NCI-H345 treated with DMSO at 0.1 percent for 48 hours (cell line): ENCODE measurements around the gene TOPORS.
"Not testable (repeated sequence)": the region's sequence is repeated elsewhere in the genome, so short reads cannot be mapped to it uniquely, and the experiment has no call there.

Source experiments
- DNase-seq: peaks from one replicate; lab custom pipeline; 2025; ENCODE audit not compliant: unreplicated experiment; lab: John Stamatoyannopoulos, UW

The TOPORS gene

DNA sequence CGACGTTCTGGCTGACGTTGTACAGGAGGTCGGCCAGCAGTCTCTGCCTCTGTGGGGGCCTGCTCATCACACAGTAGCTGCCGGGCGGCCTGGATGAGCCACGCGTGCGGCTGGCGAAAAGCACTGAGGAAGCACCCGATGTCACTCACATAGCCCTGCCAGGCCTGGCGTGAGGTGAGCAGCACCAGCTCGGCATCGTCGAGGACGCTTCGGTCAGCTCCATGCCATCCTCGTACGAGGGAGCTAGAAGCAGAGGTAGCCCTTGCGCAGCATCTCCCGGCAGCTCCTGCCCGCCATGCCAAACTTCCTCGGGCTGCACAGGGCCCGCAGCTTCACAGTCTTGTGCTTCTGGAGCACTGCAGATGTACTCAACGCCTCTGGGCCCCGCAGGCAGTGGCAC is 14.4 kb upstream of the TOPORS start:
- DNase-seq = no peak

DNA sequence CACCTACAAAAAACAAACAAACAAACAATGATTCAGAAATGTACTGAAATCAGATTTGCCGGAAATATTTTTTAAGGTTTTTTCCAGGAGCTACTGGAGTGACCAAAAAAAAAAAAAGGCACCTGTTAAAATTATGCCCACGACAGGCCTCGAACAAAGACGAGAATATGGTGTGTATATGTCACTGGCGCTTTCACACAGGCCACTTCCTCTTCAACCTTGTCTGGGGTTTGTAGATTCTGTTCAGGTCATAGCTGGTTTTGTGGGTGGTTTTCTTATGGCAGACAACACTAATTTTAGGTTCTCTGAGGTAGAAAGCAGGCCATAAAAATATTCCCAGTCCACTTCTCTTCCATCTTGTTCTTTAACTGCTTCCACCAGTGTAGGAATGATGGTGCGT is 13.6 kb upstream of the TOPORS start:
- DNase-seq = no peak

DNA sequence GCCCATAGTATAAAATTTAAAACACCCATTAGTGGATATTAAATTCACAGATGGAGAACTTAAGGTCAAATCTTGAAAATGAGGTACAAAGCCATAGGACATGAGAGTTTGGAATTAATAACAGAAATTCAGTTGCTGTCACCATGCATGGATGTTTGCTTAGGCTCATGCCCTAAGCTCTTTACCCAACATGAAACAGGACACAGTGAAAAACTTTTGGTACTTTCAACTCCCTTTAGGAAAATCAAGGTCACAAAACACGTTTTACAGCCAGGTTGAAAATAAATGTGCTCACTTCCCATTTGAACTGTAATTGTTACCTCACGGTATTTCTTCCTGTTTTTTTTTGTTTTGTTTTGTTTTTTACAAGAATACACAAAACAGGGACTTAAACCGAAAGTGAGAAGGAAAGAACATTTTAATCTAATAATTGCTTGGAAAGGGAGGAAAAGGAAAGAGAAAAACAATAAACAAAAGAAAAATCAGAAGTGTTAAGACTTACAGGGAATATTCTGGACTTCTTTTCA is 6.1 kb upstream of the TOPORS start:
- DNase-seq = no peak

DNA sequence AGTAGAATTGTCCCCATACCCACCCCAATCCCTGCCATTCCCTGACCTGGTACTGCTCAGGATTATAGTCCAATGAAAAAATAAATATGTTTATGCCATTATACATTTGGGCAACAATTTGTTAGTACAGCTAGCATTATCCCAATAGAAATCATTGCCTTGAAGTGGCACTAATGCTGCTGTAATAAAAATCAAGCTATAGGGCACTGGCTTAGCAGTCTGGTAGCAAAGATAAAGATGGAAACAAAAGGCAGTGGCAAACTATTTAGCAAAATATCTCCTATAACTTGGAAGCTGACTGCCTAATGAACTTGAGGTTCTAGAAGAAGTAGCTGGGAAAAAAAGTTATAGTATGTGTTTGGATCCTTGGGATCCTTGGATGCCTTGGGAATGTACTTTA is 2.2 kb upstream of the TOPORS start:
- DNase-seq = no peak

DNA sequence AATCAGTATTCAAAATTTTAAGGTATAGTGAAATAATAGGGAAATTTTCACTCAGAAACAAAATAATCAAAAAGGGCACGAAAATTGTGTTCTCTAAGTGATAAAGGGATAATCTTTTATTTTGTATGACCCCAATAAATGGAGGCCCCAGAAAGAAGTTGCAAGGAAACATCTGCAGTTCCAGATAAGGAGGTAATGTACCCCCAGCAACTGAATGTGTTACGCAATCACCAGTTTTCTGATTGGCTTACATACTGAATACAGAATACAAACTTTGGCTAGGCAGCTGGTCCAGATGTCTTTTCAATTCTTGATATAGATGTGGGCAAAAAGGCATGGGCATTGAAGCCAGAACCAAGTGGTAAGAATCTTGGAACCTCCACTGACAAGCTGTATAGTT is 1.7 kb upstream of the TOPORS start:
- DNase-seq = no peak

DNA sequence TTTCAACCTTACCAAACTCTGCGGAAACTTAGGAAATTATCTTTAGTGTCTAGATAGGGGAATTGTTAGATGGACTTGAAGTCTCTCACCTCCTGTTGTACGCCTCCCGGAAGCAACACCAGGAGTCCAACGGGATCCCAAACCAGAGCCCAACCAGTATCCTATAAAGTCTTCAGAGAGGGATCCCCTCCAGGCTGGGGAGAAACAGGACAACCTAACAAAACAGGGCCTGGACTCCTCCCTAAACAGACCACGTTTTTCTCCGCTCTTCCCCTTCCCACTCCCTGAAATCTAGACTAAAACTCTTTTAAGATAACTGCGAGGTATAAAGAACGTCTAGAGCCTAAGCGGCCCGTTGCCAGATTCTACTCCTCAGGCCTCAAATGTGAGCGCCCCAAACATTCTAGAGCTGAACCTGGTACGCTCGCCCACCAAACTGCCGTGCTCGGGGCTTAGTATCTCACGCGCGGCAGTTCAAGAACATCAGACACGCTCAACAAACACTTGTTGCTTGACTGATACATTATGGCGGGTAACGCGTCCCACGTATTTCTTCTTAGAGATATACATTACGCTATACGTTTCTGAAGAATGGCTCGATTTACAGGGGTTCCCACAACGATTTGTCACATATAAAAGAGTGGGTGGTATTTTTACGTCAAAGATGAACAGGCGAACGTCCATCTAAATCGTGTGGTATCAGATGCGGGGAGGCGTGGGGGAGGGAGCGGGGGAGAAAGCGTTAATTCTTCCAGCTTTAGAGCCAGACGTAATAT is 922 bp downstream of the TOPORS start:
- peak; percentile 66 for DNase-seq

DNA sequence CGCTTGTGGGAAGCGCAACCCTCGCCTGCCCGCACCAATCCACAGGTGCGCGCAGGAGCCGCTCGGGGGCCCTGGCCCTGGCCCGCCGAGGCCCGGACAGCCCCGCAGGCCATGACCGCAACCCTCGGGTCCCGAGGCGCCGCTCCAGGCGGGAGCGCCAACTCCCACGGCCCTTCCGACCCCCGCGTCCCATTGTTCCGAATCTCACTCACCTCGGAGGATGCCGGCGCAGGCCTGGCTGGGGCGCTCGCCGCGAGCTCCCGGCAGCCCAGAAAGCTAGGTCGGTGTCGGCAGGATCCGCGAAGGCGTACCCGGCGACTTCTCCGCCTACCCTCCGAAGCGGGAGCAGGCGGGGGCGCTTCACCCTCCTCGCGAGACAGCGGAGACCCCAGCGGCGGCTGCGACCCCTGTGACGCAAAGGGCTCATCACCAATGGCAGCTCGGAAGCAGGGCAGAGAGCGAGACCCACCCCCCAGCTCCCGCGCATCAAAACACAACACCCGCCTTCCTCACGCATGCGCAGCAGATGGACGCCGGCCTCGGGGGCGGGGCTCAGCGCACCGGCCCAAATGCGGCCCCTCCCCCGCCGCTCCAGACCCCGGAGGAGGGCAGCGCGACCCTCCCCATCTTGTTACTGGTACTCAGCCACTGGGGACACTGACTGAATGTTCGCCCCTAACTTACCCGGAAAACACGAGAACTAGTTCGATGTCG is 1.7 kb downstream of the TOPORS start:
- peak; percentile 91 for DNase-seq

DNA sequence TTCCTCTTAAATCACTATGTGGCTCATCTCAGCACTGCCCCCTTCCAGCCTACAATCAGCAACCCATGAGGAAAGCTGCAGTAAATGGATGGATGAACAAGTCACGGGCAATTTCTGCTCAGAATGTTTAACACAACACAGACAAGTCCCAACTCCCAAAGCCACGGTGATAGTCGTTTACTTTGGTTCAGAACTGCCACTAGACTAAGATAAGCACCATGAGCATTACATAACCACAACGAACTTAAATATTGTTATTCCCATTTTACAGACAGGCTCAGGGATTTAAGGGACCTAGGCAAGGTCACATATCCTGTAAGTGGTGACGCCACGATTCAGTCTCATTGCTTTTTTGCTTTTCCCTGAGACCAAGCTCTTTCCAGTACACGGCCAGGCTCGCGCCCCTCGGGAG is 2.2 kb downstream of the TOPORS start:
- no peak for DNase-seq

DNA sequence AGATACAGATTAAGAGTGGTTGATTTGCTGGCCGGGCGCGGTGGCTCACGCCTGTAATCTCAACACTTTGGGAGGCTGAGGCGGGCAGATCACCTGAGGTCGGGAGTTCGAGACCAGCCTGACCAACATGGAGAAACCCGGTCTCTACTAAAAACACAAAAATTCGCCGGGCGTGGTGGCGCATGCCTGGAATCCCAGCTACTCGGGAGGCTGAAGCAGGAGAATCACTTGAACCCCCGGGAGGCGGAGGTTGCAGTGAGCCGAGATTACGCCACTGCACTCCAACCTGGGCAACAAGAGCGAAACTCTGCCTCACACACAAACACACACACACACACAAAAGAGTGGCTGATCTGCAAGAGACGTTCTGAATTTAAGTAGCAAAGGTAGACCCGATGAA is 4.2 kb downstream of the TOPORS start:
- not testable (repeated sequence) for DNase-seq

DNA sequence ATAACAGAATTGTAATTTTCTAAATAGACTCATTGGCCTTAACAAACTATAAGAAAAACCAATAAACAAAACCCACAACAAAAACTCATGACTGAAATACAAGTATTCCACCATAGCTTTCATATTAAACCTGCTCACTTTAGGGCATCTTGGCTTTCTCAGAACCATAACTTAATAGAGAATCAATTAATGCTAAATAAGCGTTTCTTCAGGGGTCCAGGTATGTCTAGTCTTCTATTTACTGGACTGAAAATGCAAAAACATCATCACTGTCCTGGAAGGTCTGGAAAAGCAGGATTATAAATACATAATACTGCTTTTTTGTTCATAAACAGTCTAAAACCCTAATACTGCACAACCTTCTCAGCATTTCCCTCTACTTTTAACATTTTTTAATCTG is 6.5 kb downstream of the TOPORS start:
- no peak for DNase-seq

DNA sequence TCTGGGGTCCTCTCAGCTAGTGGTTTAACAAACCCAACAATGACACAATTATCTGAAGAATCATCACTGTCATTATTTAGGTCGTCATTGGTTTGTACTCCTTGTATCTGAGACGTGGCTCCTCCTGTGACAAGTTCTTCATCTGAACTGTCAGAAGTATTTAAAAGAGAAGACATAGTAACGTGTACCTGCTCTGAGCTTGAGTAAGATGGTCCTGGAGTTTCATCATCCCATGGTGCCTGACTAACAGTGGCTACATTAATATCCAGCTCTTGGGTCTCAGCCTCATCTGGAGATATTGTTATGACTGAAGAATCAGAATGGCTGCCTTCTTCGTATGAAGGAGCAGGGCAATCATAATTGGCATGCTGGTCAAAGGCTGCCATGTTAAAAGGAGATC is 9.3 kb downstream of the TOPORS start:
- no peak for DNase-seq

DNA sequence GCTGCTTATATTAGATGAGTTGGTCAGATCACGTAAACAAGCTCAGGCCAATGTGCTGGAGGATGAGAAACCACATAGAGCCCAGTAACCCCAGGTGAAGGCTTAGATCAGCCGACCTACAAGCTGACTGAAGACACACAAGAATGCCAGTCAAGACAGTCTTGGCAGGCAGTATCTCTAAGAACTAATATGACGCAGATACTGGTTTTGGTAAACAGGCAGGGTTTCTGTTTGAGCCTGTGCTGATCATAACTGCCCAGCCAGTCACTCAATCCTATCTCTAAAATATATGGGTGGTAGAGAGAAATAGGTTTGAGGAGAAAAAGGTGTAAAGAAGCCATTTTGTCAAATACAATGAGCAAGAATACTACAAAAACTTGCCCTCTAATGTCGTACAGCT is 18.6 kb downstream of the TOPORS start:
- no peak for DNase-seq

DNA sequence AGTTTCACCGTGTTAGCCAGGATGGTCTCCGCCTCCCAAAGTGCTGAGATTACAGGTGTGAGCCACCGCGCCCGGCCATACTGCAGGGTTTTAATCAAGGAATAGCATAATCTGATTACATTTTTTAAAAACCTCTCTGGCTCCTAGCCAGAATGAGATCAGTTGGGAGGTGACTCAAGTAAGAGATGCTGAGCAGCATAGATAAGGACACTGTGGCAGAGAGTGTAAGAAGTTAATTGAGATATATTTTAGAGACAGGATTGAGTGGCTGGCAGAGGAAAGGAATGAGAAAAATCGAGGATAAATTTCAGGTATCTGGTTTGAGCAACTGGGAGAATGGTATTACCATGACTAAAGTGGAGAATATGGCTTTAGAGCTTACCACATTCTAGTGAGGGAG is 19.1 kb downstream of the TOPORS start:
- DNase-seq = no peak

DNA sequence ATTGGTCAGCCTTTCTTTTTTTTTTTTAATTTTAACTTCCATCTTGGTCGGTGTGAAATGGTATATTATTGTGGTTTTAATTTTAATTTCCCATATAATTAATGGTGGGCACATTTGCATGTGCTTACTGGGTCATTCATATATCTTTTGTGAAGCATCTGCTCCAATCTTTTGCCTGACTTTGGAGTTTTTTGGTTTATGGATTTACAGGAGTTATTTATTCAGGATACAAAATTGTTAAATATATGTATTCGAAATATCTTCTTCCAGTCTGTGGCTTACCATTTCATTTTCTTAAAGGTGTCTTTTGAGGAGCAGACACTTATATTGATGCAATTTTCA is 25.7 kb downstream of the TOPORS start:
- DNase-seq = no peak

DNA sequence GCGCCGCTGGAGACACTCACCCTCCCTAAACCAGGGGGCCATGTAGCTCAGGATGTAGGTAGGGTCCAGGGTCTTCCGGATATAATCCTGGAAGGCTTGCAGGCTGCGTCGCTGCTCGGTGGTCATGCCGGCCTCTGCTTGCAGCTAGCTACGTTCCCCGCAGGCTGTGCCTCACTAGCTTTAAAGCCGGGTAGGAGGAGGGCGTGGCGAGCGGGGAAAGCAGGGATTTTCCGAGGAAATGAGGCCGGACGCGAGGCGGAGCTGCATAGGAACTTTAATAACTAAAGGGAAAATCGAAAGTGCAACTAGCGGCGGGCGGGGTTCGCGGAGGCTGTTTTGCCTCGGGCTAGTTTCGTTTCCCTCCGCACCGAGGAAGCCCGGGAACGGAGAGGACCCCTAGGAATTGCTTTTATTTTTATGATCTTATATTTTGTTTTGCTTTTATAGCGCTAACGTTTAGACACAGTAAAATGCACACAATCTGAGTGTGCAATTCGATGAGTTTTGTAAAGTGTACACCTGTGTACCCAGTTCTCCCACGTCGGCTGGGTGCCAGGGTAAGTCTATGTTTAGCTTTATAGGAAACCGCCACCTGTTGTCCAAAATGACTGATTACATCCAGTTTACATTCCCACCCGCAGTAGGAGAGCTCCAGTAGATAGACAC is 26.2 kb downstream of the TOPORS start, which contains the start of gene RIGI:
Gene RIGI, minus strand, starts transcription at position 156 of the 666 bp plus-strand sequence. Its CDS starts 30 bp downstream, at position 126.
- DNase-seq = peak; percentile 98

DNA sequence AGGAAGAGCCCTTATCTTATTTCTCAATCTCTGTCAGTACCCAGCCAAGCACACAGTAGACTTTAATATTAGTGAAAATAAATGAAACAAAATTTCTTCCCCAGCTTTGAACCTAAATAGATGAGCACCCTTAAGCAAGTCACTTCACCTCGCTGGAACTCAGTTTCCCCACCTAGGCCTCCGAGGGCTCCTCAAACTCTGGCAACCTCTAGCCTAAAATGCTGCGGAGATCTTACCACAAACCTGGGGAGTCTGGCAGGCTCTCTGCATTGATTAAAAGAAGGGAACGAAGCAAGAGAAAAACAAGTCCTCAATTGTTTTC is 26.7 kb downstream of the TOPORS start:
- DNase-seq = no peak

DNA sequence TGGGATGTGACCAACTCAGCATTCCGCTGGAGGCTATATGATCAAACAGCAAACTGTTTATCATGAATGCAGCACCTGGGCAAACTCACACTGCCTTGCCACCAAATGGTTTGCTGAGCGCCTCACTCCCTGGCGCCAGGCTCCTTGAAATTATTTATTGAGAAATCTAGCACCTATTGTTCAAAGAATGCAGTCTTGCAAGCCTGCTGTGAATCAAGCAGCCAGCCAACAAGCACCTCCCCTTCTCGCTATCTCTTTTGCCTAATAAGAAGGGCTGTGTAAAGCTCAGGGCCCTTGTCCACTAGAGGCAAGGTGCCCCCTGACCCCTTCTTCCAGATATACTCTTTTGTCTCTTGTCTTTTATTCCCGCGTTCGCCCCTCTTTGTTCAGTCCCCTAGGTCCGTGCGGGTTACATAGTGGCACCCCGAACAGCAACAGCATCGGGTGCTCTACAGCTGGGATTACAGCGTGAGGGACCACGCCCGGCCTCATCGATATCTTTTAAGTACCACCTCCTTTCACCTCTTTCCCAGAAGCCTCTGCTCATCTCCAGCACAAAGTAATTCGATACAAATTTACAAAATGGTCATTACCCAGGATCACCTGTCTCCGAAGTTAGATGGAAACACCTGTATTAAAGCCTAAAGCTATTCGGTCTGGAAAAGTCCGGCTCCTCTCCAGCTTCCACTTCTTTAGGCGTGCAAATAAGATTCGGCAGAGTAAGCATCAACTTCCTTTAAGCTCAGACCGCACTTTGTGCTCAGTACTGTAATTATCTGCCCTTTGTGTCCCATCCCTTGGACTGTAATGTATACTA is 27.3 kb downstream of the TOPORS start:
- peak; percentile 75 for DNase-seq

DNA sequence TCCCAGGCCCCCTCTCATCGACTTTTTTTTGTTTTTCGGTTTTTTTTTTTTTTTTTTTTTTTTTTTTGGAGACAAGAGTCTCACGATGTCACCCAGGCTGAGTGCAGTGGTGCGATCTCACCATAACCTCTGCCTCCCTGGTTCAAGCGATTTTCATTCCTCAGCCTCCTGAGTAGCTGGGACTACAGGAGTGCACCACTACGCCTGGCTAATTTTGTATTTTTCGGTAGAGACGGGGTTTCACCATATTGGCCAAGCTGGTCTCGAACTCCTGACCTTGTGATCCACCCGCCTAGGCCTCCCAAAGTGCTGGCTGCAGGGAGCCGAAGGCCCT is 27.9 kb downstream of the TOPORS start:
- DNase-seq = not testable (repeated sequence)

DNA sequence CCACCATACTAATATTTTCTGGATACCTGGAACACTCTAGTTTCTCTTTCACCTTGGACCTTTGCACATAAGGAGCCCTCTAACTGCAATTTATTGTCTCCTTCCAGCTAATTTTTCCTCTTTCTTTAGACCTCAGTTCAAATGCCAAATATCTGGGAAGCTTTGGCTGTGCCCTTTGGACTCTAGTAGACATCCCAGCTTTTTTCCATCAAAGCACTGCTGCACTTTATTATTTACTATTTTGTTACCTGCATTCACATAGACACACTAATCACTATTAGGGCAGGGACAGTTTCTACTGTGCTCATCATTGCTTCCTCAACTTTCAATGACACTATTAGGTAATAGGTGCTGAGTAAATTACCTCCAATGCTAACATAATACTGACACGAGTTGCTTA is 28.5 kb downstream of the TOPORS start:
- no peak for DNase-seq

DNA sequence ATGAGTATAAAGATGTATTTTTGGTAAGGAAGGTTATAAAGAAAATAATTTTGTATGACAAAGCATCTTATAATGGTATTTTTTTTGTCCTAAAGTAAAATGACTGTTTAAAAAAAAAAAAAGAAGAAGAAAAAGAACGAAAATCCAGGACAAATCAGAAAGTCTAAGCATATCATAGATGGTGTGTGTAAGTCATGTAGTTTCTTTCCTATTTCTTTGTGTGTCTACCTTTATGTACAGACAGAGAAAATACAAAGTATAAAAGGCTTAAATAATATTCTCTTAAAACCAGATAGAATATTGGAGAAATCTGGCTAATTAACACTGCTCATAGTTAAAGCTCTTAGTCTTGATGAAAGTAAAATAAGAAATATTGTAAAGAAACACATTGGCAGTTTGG is 34.1 kb downstream of the TOPORS start:
- DNase-seq = no peak

DNA sequence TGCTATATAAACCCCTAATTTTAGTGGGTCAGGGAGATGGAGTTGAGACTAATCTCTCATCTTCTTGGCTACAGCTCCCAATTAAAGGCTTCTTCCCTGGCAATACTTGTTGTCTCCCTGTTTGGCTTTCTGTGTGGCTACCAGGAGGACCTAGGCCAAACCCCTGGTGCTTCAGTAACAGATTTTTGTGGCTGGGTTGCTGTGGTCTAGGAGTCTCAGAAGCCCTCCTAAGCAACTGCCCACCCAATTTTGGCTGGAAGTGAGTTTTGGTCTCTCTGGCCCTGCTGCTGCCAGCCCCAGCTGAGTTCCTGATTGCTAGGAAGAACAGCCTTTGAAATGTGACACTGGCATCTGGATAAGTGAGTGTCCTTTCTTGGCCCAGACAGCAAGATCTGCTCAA is 36.1 kb downstream of the TOPORS start:
- DNase-seq = no peak
